Coronary artery (tissue), 2 donors: ENCODE data around the gene GLRX.
A peak's percentile ranks its signal among the peaks of the same experiment; 100 is the strongest.

Source experiments
- DNase-seq: peaks from one replicate; pipeline ENCODE4 v3.0.0-alpha.2; 2017; ENCODE audit warnings: low spot score
- H3K27ac ChIP-seq, 2 donors: fragments of 200-600 bp; sonication (generic); one replicate each; pipeline ENCODE4 v1.5.1; 2016 to 2019
- H3K4me3 ChIP-seq: fragments of 200-600 bp; sonication (generic); 2 replicates; pipeline ENCODE4 v1.5.1; 2016; ENCODE audit warnings: mild to moderate bottlenecking, moderate library complexity
- TF ChIP-seq, protein P1 (sequence below): fragments of 200-600 bp; sonication (generic); IDR thresholded peaks from one replicate; pipeline ENCODE4 v1.5.1; 2019; ENCODE audit warnings: antibody characterized with exemption

Gene GLRX

DNA sequence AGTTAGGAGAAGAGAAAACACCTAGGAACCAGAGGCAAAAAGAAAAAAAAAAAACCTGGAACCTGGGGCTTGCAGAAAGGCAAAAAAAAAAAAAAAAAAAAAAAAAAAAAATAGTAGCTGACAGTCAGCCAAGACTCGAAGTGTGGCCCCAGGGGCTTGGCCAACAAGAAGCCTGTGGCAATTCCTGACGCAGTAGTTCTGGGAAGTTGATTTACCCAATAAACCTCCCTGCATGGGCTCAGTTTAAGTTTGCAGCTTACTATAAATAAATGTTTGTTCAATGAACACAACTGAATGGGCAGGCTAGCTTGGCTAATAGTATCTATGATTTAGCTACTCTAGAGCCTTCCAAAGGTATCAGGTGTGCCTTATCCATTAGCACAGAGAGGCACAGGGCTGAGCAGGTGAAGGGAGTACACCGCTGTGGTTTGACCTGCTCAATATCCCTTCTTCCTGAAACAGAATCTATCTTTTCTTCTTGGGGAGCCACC lies 21.3 kb upstream of the GLRX start:
- Histone ChIP-seq H3K27ac (peak overlapping the region; percentile 27 to 77), H3K4me3 (no peak overlapping the region)
- DNase-seq, result no peak
- TF ChIP-seq, protein P1, sequence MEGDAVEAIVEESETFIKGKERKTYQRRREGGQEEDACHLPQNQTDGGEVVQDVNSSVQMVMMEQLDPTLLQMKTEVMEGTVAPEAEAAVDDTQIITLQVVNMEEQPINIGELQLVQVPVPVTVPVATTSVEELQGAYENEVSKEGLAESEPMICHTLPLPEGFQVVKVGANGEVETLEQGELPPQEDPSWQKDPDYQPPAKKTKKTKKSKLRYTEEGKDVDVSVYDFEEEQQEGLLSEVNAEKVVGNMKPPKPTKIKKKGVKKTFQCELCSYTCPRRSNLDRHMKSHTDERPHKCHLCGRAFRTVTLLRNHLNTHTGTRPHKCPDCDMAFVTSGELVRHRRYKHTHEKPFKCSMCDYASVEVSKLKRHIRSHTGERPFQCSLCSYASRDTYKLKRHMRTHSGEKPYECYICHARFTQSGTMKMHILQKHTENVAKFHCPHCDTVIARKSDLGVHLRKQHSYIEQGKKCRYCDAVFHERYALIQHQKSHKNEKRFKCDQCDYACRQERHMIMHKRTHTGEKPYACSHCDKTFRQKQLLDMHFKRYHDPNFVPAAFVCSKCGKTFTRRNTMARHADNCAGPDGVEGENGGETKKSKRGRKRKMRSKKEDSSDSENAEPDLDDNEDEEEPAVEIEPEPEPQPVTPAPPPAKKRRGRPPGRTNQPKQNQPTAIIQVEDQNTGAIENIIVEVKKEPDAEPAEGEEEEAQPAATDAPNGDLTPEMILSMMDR, result no peak

DNA sequence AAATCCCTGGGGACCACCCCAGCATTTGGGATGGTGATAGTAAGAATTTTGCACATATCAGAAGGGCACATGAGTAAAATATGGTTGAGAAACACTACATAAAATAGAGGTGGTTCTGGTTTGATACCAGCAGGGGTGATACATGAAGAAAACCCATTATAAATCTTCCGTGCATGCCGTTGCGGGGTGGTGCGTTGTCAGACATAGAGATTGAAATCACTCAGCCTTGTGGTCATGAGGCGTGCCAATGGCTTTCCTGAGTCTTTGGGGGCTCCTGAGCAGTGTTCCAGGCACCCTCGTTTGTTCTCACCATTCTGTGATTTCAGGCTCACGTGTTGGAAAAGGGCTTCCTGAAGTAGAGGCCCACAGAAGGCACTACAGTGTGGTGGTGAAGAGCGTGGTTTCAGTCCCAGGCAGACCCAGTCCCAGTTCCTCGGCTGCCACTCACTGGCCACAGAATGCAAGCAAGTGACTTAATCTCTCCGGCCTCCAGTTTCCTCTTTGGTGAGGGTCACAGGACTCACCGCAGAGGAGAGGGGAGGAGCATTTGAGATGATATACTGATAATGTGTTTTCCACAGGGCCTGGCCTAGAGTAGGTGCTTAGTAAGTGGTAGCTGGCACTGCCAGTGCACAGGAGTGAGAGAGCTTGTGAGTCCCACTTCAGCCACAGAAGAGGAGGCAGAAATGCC lies 20.5 kb upstream of the GLRX start:
- DNase-seq, result no peak
- H3K4me3 ChIP-seq, result no peak overlapping the region
- TF ChIP-seq, protein P1, result no peak
- peak overlapping the region; percentile 54 to 83 for H3K27ac ChIP-seq

DNA sequence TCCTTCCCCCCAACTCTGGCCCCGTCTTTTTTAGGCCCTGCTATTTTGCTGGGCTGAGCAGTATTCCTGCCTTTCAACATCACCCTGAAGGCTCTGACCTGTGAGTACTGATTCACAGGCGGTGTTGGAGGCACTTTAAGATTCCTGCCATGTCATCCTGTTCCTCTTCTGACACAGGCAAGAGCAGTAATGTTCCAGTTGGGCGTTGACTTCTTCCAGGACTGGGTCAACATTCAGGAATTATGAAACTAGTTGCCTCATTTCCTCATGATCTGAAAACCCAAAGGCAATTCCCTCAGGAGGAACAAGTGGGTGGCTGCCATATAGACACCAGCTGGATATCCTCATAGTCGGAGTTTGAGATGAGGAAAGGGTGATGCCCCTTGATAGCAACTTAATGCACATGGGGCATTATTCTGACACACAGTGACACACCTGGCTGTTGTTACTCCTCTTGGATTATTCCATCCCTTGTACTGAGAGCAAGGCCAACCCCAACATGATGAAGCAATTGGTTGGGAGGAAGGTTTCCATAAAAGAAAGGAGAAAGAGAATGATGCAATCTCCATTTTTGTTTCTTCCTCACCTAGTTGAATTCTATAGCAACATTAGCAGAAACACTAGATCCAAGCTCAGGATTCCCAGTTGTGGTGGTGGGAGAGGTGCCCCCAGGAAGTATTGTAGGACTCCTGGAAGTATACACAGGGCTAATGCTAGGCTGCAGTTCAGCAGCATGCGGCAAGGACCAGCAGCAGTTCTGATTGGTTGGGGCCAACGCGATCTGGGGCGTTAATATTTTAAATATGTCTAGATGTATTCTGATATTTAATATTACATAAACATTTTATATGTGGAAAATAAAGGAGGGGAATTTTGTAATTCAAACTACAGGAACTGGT lies 19.6 kb upstream of the GLRX start:
- Histone ChIP-seq H3K27ac (peak overlapping the region; percentile 54 to 83), H3K4me3 (no peak overlapping the region)
- TF ChIP-seq, protein P1, result no peak
- DNase-seq, result no peak

DNA sequence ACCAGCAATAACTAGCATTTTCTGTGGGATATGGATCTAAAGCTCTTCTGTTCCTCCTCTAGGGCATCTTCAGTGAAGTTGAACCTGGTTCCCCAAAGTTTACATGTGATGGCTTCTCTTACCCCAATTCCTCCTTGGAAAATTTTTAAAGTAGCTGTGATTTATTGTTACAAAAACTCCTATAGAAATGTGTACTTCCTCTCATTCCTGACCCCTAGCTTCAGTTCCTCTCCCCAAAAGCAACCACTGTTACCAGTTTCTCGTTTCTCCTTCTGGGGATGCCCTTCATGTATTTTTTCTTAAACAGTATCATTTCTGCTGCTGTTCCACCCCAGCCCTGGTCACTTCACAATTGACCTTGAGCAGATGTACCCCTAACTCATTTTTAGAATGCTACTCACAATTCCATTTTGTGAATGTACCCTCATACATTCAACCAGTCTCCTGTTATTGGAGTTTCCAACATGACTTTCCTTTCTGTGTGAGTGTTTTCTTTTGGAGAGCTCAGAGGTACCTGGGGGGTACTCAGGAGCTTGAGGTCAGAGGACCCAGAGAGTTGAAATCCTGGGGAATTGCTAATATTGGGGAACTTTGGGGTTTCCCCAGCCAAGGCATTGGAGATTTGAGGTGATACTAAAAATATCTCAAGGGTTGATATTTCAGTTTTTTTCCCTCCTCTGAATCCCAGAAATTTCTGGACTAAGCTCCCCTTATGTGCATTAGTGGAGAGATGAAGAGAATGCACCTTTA lies 18.6 kb upstream of the GLRX start:
- Histone ChIP-seq H3K4me3 (no peak overlapping the region), H3K27ac (peak overlapping the region in 1 of 2 donors; percentile 83)
- DNase-seq, result no peak
- TF ChIP-seq, protein P1, result no peak

DNA sequence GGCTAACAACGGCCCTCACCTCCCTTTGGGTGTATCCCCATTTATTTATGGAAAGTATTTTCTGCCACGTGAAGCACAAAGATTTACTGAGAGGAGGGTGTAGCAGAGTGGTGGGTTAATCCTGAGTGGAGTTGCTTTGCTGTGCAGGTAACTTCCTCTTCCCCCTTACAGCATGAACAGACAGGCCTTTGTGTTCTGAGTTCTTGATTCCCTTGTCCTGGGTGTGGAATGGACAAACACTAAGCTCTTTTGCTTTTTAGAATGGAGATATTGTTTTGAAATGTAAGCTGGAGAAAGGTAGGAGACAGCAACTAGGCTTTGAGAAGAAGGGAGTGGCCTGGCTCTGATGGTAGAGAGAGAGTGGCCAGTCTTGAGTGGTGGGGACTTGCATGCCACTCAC lies 17.1 kb upstream of the GLRX start:
- H3K27ac ChIP-seq, result no peak overlapping the region
- DNase-seq, result no peak
- no peak overlapping the region for H3K4me3 ChIP-seq
- TF ChIP-seq, protein P1, result no peak

DNA sequence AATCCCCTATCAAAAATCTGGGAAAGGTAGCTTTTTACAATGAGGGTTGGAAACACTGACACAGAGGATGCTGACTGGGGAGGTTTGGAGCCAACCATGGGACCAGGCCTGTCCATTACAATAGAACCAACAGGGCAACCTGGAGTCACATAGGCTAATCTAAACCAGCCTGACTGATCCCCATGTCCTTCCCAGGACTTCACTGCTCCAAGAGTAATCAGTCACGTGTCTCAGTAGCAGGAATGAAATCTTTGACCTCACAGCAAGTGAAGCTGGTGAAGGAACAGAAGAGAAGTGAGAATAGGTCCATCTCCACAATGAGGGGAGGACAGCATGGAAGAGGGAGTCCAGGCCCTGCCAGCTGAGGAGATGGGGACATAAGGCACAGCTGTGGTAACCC lies 16.0 kb upstream of the GLRX start:
- TF ChIP-seq, protein P1, result no peak
- no peak overlapping the region for H3K27ac ChIP-seq
- DNase-seq, result no peak
- no peak overlapping the region for H3K4me3 ChIP-seq
